Hepatocyte (in vitro differentiated cells): ENCODE data around the gene DRC7. TPM values are rescaled to one million over a fixed set of nuclear protein-coding genes. Genes with fewer than 3 reads are reported as not detected.

ENCODE experiments used
- DNase-seq: peaks from one replicate; pipeline ENCODE4 v3.0.0-alpha.2; 2016; ENCODE audit warnings: low spot score
- H2AFZ ChIP-seq: fragments of 200-600 bp; sonication (generic); 2 replicates; pipeline ENCODE4 v1.6.0; 2016; ENCODE audit warnings: antibody characterized with exemption, mild to moderate bottlenecking
- H3K27ac ChIP-seq: fragments of 200-600 bp; sonication (generic); 2 replicates; pipeline ENCODE4 v1.5.1; 2016; ENCODE audit warnings: mild to moderate bottlenecking
- H3K27me3 ChIP-seq: fragments of 200-600 bp; sonication (generic); 2 replicates; pipeline ENCODE4 v1.6.1; 2016
- H3K36me3 ChIP-seq: fragments of 200-600 bp; sonication (generic); replicated peaks from 2 replicates; pipeline ENCODE4 v1.5.1; 2016; ENCODE audit warnings: low read depth; ENCODE audit not compliant: insufficient read depth
- H3K4me1 ChIP-seq: fragments of 200-600 bp; sonication (generic); 2 replicates; pipeline ENCODE4 v1.5.1; 2016; ENCODE audit warnings: mild to moderate bottlenecking, moderate library complexity; ENCODE audit not compliant: insufficient read depth
- H3K4me2 ChIP-seq: fragments of 200-600 bp; sonication (generic); 2 replicates; pipeline ENCODE4 v1.6.0; 2016
- H3K4me3 ChIP-seq: fragments of 200-600 bp; sonication (generic); 2 replicates; pipeline ENCODE4 v1.5.1; 2016; ENCODE audit warnings: mild to moderate bottlenecking
- H3K79me2 ChIP-seq: fragments of 200-600 bp; sonication (generic); 2 replicates; pipeline ENCODE4 v1.6.0; 2017; ENCODE audit warnings: mild to moderate bottlenecking
- H3K9me2 ChIP-seq: fragments of 200-600 bp; sonication (generic); replicated peaks from 2 replicates; pipeline ENCODE4 v1.6.0; 2017; ENCODE audit warnings: mild to moderate bottlenecking; ENCODE audit not compliant: insufficient read depth
- H3K9me3 ChIP-seq: fragments of 200-600 bp; sonication (generic); 2 replicates; pipeline ENCODE4 v1.5.1; 2016; ENCODE audit warnings: low read depth, mild to moderate bottlenecking
- H4K20me1 ChIP-seq: fragments of 200-600 bp; sonication (generic); 2 replicates; pipeline ENCODE4 v1.6.0; 2016; ENCODE audit warnings: mild to moderate bottlenecking; ENCODE audit not compliant: insufficient read depth, poor library complexity, severe bottlenecking
- CTCF ChIP-seq: fragments of 200-600 bp; sonication (generic); IDR thresholded peaks from 2 replicates; pipeline ENCODE4 v1.5.1; 2016; ENCODE audit warnings: antibody characterized with exemption, mild to moderate bottlenecking; ENCODE audit not compliant: poor library complexity
- EZH2 ChIP-seq: fragments of 200-600 bp; sonication (generic); IDR thresholded peaks from 2 replicates; pipeline ENCODE4 v1.6.1; 2016; ENCODE audit warnings: antibody characterized with exemption, mild to moderate bottlenecking, borderline replicate concordance
- EZH2phosphoT487 ChIP-seq: fragments of 200-600 bp; sonication (generic); IDR thresholded peaks from one replicate; pipeline ENCODE4 v1.6.1; 2018; ENCODE audit warnings: antibody characterized with exemption, mild to moderate bottlenecking, low read depth, moderate library complexity; ENCODE audit not compliant: unreplicated experiment, severe bottlenecking
- WGBS: methylation state at CpG from one replicate; pipeline ENCODE4 v1.1.6; 2016; ENCODE audit warnings: low lambda C conversion rate; ENCODE audit errors: missing lambda C conversion rate; 5-methylcytosine and 5-hydroxymethylcytosine counted together
- polyA plus RNA-seq: library from polyadenylated mRNA; unstranded; fragments of >200 nt; fragmentation: Nextera tagmentation; extraction: Ambion mirVana; gene quantifications from 2 replicates; pipeline ENCODE4 v1.2.1, GENCODE V29; 2016
- total RNA-seq: library from RNA; depleted of rRNA; stranded (reverse); fragments of >200 nt; gene quantifications from 2 replicates; pipeline ENCODE4 v1.2.3, GENCODE V29; 2014

The DRC7 gene
- total and polyA plus RNA-seq, 2 experiments from 2014 or later = 0.27 to 0.93 TPM

DNA sequence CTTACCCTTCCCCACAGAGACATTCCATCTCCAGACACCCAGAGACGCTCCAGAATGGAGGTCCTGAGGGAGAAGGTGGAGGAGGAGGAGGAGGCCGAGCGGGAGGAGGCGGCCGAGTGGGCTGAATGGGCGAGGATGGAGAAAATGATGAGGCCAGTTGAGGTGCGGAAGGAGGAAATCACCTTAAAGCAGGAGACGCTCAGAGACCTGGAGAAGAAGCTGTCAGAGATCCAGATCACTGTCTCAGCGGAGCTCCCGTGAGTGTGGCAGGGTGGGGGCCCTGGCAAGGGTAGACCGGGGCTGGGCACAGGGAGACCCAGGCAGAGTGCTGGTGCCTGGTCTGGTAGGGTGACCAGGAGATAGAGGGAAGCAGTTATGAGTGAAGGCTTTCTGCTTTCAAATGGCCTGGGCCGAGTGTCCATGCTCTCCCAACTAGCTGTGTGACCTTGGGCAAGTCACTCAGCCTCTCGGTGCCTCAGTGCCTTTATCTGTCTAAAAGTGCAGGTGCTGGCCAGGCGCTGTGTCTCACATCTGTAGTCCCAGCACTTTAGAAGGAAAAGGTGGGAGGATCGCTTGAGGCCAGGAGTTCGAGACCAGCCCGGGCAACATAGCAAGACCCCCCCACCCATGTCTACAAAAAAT lies 3.4 kb downstream of the DRC7 start:
- DNase-seq = no peak
- no peaks in the 10 kb centered on the region for H3K36me3 ChIP-seq
- no peaks in the 10 kb centered on the region for H3K27me3 ChIP-seq
- H3K79me2 ChIP-seq = no peaks in the 10 kb centered on the region
- no peak overlapping the region for H3K4me2 ChIP-seq
- peaks cover 19% of the 10 kb centered on the region for H3K4me1 ChIP-seq
- H3K9me3 ChIP-seq = no peaks in the 10 kb centered on the region
- no peaks in the 10 kb centered on the region for H4K20me1 ChIP-seq
- no peaks in the 10 kb centered on the region for H3K9me2 ChIP-seq
- no peak overlapping the region for H3K27ac ChIP-seq
- no peak for TF ChIP-seq EZH2
- no peak for TF ChIP-seq EZH2phosphoT487
- no peak for TF ChIP-seq CTCF
- H2AFZ ChIP-seq = no peak overlapping the region
- H3K4me3 ChIP-seq = no peak overlapping the region
- WGBS = 95% methylated on average over 17 of the region's 17 CpGs

DNA sequence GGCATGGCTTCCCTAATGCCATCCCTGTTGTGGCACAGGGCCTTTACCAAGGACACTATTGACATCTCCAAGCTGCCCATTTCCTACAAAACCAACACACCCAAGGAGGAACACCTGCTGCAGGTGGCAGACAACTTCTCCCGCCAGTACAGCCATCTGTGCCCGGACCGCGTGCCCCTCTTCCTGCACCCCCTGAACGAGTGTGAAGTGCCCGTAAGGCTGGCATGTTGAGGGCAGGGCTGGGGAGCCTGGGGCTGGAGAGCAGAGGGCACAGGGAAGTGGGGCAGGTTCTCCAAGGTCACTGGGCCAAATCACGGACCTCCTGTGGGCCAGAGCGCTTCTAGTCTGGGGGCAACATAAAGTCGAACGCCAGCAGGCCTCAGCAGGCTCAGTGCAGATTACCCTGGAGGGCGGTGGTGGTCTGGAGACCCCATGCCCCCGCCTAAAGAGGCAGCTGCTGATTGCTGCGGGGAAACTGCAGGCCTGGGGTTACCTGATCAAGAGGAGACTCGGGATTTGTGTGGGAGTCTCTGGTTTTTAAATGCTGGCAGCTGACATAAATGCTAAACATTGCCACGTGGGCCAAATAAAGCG lies 4.3 kb downstream of the DRC7 start:
- WGBS = 82% methylated on average over 15 of the region's 16 CpGs
- no peak overlapping the region for H2AFZ ChIP-seq

GRCh38 chr16:57699481-57699880 lies 4.9 kb downstream of the DRC7 start:
- H3K27ac ChIP-seq = no peak overlapping the region
- no peak for TF ChIP-seq EZH2
- TF ChIP-seq CTCF = no peak
- no peak for TF ChIP-seq EZH2phosphoT487

More for the DNA sequence above, 4.3 kb downstream of the DRC7 start:
- no peaks in the 10 kb centered on the region for H3K9me3 ChIP-seq
- H3K79me2 ChIP-seq = no peaks in the 10 kb centered on the region
- H4K20me1 ChIP-seq = no peaks in the 10 kb centered on the region
- H3K4me3 ChIP-seq = no peak overlapping the region
- TF ChIP-seq EZH2 (no peak), EZH2phosphoT487 (no peak), CTCF (no peak)
- H3K4me2 ChIP-seq = no peak overlapping the region
- no peak overlapping the region for H3K27ac ChIP-seq
- H3K36me3 ChIP-seq = no peaks in the 10 kb centered on the region
- no peaks in the 10 kb centered on the region for H3K9me2 ChIP-seq
- no peak for DNase-seq
- no peaks in the 10 kb centered on the region for H3K27me3 ChIP-seq
- peaks cover 19% of the 10 kb centered on the region for H3K4me1 ChIP-seq

More at GRCh38 chr16:57699481-57699880, 4.9 kb downstream of the DRC7 start:
- 90% methylated on average over 3 of the region's 3 CpGs for WGBS
- Histone ChIP-seq H2AFZ (no peak overlapping the region), H3K4me1 (peaks cover 24% of the 10 kb centered on the region), H3K9me3 (no peaks in the 10 kb centered on the region), H3K36me3 (no peaks in the 10 kb centered on the region), H3K4me2 (no peak overlapping the region), H3K27me3 (no peaks in the 10 kb centered on the region), H4K20me1 (no peaks in the 10 kb centered on the region), H3K4me3 (no peak overlapping the region), H3K79me2 (no peaks in the 10 kb centered on the region), H3K9me2 (no peaks in the 10 kb centered on the region)
- no peak for DNase-seq
